GM19351 (cell line): ENCODE measurements around the gene EML4.

ENCODE experiments used
- ATAC-seq: cut with Tn5 transposase; IDR thresholded peaks from one replicate; pipeline ENCODE4 v1.9.1; 2021; ENCODE audit warnings: mild to moderate bottlenecking, moderate library complexity; ENCODE audit not compliant: unreplicated experiment

EML4 gene

GRCh38 chr2:42223067-42223854, 54.1 kb downstream of the EML4 start:
- no peak for ATAC-seq

GRCh38 chr2:42223855-42224268, 54.7 kb downstream of the EML4 start:
- ATAC-seq = no peak

- no peak for ATAC-seq
These were observed 55.4 kb downstream of the EML4 start for GRCh38 chr2:42224422-42225067.

GRCh38 chr2:42225573-42225972, 56.4 kb downstream of the EML4 start:
- ATAC-seq = no peak

GRCh38 chr2:42227491-42227890, 58.3 kb downstream of the EML4 start:
- no peak for ATAC-seq

GRCh38 chr2:42228101-42228500, 58.9 kb downstream of the EML4 start:
- ATAC-seq = no peak

- no peak for ATAC-seq
These were observed 60.8 kb downstream of the EML4 start for GRCh38 chr2:42229949-42230348.

GRCh38 chr2:42230891-42231290, 61.7 kb downstream of the EML4 start:
- ATAC-seq = no peak

- no peak for ATAC-seq
These were observed 62.9 kb downstream of the EML4 start for GRCh38 chr2:42232024-42232423.

GRCh38 chr2:42233976-42234441, 64.9 kb downstream of the EML4 start:
- ATAC-seq = no peak

- no peak for ATAC-seq
These were observed 67.8 kb downstream of the EML4 start for GRCh38 chr2:42236911-42237310.

GRCh38 chr2:42238644-42239288, 69.6 kb downstream of the EML4 start:
- ATAC-seq = peak; percentile 95

GRCh38 chr2:42239289-42239661, 70.1 kb downstream of the EML4 start:
- no peak for ATAC-seq

- no peak for ATAC-seq
These were observed 70.7 kb downstream of the EML4 start for GRCh38 chr2:42239811-42240210.

GRCh38 chr2:42241517-42241916, 72.4 kb downstream of the EML4 start:
- ATAC-seq = no peak

GRCh38 chr2:42243297-42243696, 74.1 kb downstream of the EML4 start:
- ATAC-seq = no peak

GRCh38 chr2:42244520-42244919, 75.4 kb downstream of the EML4 start:
- no peak for ATAC-seq

- no peak for ATAC-seq
These were observed 76.2 kb downstream of the EML4 start for GRCh38 chr2:42245396-42245795.

- no peak for ATAC-seq
These were observed 77.4 kb downstream of the EML4 start for GRCh38 chr2:42246562-42246961.

GRCh38 chr2:42248846-42249245, 79.7 kb downstream of the EML4 start:
- no peak for ATAC-seq

- no peak for ATAC-seq
These were observed 80.1 kb downstream of the EML4 start for GRCh38 chr2:42249284-42249683.

- ATAC-seq = no peak
These were observed 80.7 kb downstream of the EML4 start for GRCh38 chr2:42249887-42250286.
